C4-2B (cell line): ENCODE data around the gene TARS2.

Experiments used
- H3K27ac ChIP-seq: fragments of 450-650 bp; 2 replicates; pipeline ENCODE4 v1.5.1; 2017
- CTCF ChIP-seq: fragments of 450-650 bp; conservative IDR thresholded peaks from 2 replicates; pipeline ENCODE4 v1.5.1; 2017; ENCODE audit warnings: mild to moderate bottlenecking
- ZFX ChIP-seq: fragments of 450-650 bp; IDR thresholded peaks from 2 replicates; pipeline ENCODE4 v1.6.1; 2017

TARS2 gene

GRCh38 chr1:150479927-150480352 is 7.3 kb upstream of the TARS2 start:
- TF ChIP-seq ZFX (no peak), CTCF (no peak)
- no peak overlapping the region for H3K27ac ChIP-seq

- no peak overlapping the region for H3K27ac ChIP-seq
- TF ChIP-seq ZFX (no peak), CTCF (no peak)
Observed at GRCh38 chr1:150484431-150484830, 2.8 kb upstream of the TARS2 start.

GRCh38 chr1:150484861-150485260 is 2.4 kb upstream of the TARS2 start:
- TF ChIP-seq ZFX (no peak), CTCF (no peak)
- H3K27ac ChIP-seq = no peak overlapping the region

- TF ChIP-seq ZFX (no peak), CTCF (no peak)
- peak overlapping the region; percentile 72 for H3K27ac ChIP-seq
Observed at GRCh38 chr1:150487763-150488115, 520 bp downstream of the TARS2 start.

- no peak for TF ChIP-seq ZFX
- H3K27ac ChIP-seq = no peak overlapping the region
Observed at GRCh38 chr1:150493175-150493574, 6.0 kb downstream of the TARS2 start.

- H3K27ac ChIP-seq = no peak overlapping the region
- no peak for TF ChIP-seq CTCF
- TF ChIP-seq ZFX = no peak
Observed at GRCh38 chr1:150498342-150498741, 11.1 kb downstream of the TARS2 start.

GRCh38 chr1:150505431-150505830 is 18.2 kb downstream of the TARS2 start:
- TF ChIP-seq CTCF = no peak
- TF ChIP-seq ZFX = no peak
- no peak overlapping the region for H3K27ac ChIP-seq

GRCh38 chr1:150507912-150508864 is 21.0 kb downstream of the TARS2 start, which contains the start of gene ECM1:
Gene ECM1, plus strand, starts transcription at chr1:150508109. Its CDS starts 101 bp downstream, at chr1:150508210.
- TF ChIP-seq CTCF (no peak), ZFX (no peak)
- H3K27ac ChIP-seq = no peak within 1 kb of the TSS
